Measurements from ENCODE around the gene LSM2.
"Not testable (repeated sequence)": the region's sequence is repeated elsewhere in the genome, so short reads cannot be mapped to it uniquely, and the experiment has no call there.

Gene LSM2

GRCh38 chr6:31806470-31807272 lies at the start of gene LSM2:
TSS of gene LSM2 (minus strand) at chr6:31806966. CDS start at chr6:31806757, 209 bp downstream.
- peak; percentile 98 for DNase-seq

GRCh38 chr6:31851980-31852718 lies 45.4 kb upstream of the LSM2 start:
- DNase-seq = not testable (repeated sequence)

GRCh38 chr6:31851485-31851832 lies 44.7 kb upstream of the LSM2 start:
- no peak for DNase-seq

GRCh38 chr6:31850765-31851484 lies 44.2 kb upstream of the LSM2 start:
- no peak for DNase-seq

GRCh38 chr6:31847276-31847978 lies 40.7 kb upstream of the LSM2 start:
- DNase-seq = no peak

- DNase-seq = no peak
Measured at GRCh38 chr6:31844507-31844906, 37.7 kb upstream of the LSM2 start.

- no peak for DNase-seq
Measured at GRCh38 chr6:31842053-31842452, 35.3 kb upstream of the LSM2 start.

GRCh38 chr6:31839779-31840126 lies 33.0 kb upstream of the LSM2 start:
- DNase-seq = not testable (repeated sequence)

- DNase-seq = no peak
Measured at GRCh38 chr6:31838968-31839367, 32.2 kb upstream of the LSM2 start.

GRCh38 chr6:31838114-31838553 lies 31.4 kb upstream of the LSM2 start:
- not testable (repeated sequence) for DNase-seq

- no peak for DNase-seq
Measured at GRCh38 chr6:31837369-31838113, 30.8 kb upstream of the LSM2 start.

- DNase-seq = no peak
Measured at GRCh38 chr6:31836474-31837368, 30.0 kb upstream of the LSM2 start.

- no peak for DNase-seq
Measured at GRCh38 chr6:31836047-31836473, 29.3 kb upstream of the LSM2 start.

GRCh38 chr6:31834367-31835250 lies 27.8 kb upstream of the LSM2 start:
- peak; percentile 94 for DNase-seq

- DNase-seq = no peak
Measured at GRCh38 chr6:31831350-31832215, 24.8 kb upstream of the LSM2 start.

GRCh38 chr6:31830886-31831335 lies 24.1 kb upstream of the LSM2 start:
- DNase-seq = no peak

- no peak for DNase-seq
Measured at GRCh38 chr6:31829633-31830283, 23.0 kb upstream of the LSM2 start.

Data from activated CD8-positive, alpha-beta memory T cell treated with anti-CD3 and anti-CD28 coated beads, Interleukin-2, amount 50 U/mL, for 48 hours (primary cell).